ENCODE data around the gene MSH4. TPM values are rescaled to one million over a fixed set of nuclear protein-coding genes. Genes with fewer than 3 reads are reported as not detected.
"Not testable (repeated sequence)": the region's sequence is repeated elsewhere in the genome, so short reads cannot be mapped to it uniquely, and the experiment has no call there.

The MSH4 gene
- total and polyA plus RNA-seq, 3 donors from 2014 or later = 4.6 to 8.2 (median 5.5) TPM

DNA sequence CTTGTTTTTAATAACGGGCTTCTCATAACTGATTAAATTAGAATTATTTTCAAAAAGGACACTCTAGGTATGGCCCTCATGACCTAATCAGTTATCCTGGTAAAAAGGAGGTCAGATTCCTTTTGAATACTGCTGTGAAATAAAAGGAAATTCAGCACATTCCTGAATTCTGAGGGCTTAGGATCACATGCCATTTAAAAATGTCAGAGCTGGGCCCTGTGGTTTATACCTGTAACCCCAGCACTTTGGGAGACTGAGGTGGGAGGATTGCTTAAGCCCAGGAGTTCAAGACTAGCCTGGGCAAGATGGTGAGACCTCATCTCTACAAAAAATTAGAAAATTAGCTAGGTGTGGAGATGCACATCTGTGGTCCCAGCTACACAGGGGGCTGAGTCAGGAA lies 28.7 kb upstream of the MSH4 start:
- no peak overlapping the region for H3K27ac ChIP-seq
- no peaks in the 10 kb centered on the region for H3K27me3 ChIP-seq
- no peaks in the 10 kb centered on the region for H3K4me1 ChIP-seq
- intact Hi-C loops (cut with DNase I; ENCODE audit: low total_unique reads) = no loop called here
- TF ChIP-seq, protein P1, sequence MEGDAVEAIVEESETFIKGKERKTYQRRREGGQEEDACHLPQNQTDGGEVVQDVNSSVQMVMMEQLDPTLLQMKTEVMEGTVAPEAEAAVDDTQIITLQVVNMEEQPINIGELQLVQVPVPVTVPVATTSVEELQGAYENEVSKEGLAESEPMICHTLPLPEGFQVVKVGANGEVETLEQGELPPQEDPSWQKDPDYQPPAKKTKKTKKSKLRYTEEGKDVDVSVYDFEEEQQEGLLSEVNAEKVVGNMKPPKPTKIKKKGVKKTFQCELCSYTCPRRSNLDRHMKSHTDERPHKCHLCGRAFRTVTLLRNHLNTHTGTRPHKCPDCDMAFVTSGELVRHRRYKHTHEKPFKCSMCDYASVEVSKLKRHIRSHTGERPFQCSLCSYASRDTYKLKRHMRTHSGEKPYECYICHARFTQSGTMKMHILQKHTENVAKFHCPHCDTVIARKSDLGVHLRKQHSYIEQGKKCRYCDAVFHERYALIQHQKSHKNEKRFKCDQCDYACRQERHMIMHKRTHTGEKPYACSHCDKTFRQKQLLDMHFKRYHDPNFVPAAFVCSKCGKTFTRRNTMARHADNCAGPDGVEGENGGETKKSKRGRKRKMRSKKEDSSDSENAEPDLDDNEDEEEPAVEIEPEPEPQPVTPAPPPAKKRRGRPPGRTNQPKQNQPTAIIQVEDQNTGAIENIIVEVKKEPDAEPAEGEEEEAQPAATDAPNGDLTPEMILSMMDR (IDR thresholded peaks at IDR 0.05) = no peak
- no peak for TF ChIP-seq POLR2A (IDR thresholded peaks at IDR 0.05)
- 83 to 100% methylated on average over 1 of the region's 1 CpG for WGBS, 2 donors
- no peak overlapping the region for H3K4me3 ChIP-seq
- no peaks in the 10 kb centered on the region for H3K36me3 ChIP-seq (ENCODE audit: low read depth, missing control alignments)
- H3K9me3 ChIP-seq = no peaks in the 10 kb centered on the region
- DNase-seq = no peak

DNA sequence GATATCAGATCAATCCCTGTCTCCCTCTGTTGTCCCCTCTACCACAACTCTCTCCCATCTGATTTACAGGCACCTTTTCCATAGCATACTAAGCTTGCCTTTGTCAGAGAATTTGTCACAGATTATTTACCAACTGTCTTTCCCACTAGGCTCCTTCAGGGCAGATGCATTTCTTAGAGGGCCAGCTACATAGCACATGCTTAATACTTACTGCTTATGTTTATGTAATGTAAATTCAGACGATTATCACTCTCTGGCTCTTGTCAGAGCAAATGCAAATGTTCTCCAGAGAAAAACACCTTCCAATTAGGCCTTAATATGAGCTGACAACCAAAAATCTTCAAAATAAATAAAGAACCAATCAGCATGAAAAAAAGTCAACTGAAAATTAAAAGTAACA lies 25.9 kb upstream of the MSH4 start:
- no peak overlapping the region for H3K4me3 ChIP-seq
- 79 to 88% methylated on average over 1 of the region's 1 CpG for WGBS, 2 donors
- intact Hi-C loops (cut with DNase I; ENCODE audit: low total_unique reads) = no loop called here
- no peaks in the 10 kb centered on the region for H3K9me3 ChIP-seq
- no peak for TF ChIP-seq POLR2A (IDR thresholded peaks at IDR 0.05)
- TF ChIP-seq, protein P1 (IDR thresholded peaks at IDR 0.05) = no peak
- H3K4me1 ChIP-seq = no peaks in the 10 kb centered on the region
- H3K36me3 ChIP-seq (ENCODE audit: low read depth, missing control alignments) = no peaks in the 10 kb centered on the region
- H3K27ac ChIP-seq = no peak overlapping the region
- no peaks in the 10 kb centered on the region for H3K27me3 ChIP-seq
- DNase-seq = no peak

DNA sequence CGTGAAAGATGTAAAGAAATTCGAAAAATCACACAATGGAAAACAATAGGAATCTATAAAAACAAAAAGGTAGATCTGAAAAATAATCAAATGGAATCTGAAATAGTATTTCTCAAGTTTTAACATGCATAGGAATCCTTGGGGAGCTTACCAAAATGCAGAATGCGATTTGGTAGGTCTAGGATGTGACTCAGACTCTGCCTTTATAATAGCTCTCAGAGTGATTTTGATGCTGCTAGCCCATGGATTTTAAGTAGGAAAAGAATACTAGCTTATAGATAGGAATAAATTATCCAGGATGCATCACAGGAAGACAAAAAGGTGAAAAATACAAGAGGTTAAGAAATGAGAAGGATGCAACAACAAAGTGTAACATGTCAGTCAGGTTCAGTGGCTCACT lies 24.7 kb upstream of the MSH4 start:
- H3K36me3 ChIP-seq (ENCODE audit: low read depth, missing control alignments) = no peaks in the 10 kb centered on the region
- WGBS, 2 donors = 80 to 88% methylated on average over 3 of the region's 3 CpGs
- TF ChIP-seq, protein P1 (IDR thresholded peaks at IDR 0.05) = no peak
- no peak for TF ChIP-seq POLR2A (IDR thresholded peaks at IDR 0.05)
- no peak for DNase-seq
- no peak overlapping the region for H3K27ac ChIP-seq
- no peak overlapping the region for H3K4me3 ChIP-seq
- intact Hi-C loops (cut with DNase I; ENCODE audit: low total_unique reads) = no loop called here
- no peaks in the 10 kb centered on the region for H3K4me1 ChIP-seq
- no peaks in the 10 kb centered on the region for H3K27me3 ChIP-seq
- H3K9me3 ChIP-seq = no peaks in the 10 kb centered on the region

DNA sequence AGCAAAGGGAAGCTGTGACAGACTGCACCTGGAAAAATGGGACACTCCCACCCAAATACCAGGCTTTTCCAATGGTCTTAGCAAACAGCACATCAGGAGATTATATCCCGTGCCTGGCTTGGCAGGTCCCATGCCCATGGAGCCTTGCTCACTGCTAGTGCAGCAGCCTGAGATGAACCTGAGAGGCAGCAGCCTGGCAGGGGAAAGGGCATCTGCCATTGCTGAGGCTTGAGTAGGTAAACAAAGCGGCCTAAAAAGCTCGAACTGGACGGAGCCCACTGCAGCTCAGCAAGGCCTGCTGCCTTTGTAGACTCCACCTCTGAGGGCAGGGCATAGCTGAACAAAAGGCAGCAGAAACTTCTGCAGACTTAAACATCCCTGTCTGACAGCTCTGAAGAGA lies 18.9 kb upstream of the MSH4 start:
- 98 to 100% methylated on average over 1 to 4 of the region's 4 CpGs for WGBS, 2 donors
- H3K9me3 ChIP-seq; H3K4me3 ChIP-seq; DNase-seq; intact Hi-C loops (cut with DNase I; ENCODE audit: low total_unique reads); H3K4me1 ChIP-seq; H3K27ac ChIP-seq; H3K36me3 ChIP-seq (ENCODE audit: low read depth, missing control alignments); H3K27me3 ChIP-seq: not testable (repeated sequence)

DNA sequence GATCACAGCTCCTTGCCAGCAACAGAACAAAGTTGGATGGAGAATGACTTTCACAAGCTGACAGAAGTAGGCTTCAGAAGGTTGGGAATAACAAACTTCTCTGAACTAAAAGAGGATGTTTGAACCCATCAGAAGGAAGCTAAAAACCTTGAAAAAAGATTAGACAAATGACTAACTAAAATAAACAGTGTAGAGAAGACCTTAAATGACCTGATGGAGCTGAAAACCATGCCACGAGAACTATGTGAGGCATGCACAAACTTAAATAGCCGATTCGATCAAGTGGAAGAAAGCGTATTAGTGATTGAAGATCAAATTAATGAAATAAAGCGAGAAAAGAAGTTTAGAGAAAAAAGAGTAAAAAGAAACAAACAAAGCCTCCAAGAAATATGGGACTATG lies 18.0 kb upstream of the MSH4 start:
- H3K36me3 ChIP-seq (ENCODE audit: low read depth, missing control alignments); H3K9me3 ChIP-seq; H3K4me3 ChIP-seq; H3K4me1 ChIP-seq; intact Hi-C loops (cut with DNase I; ENCODE audit: low total_unique reads); H3K27ac ChIP-seq; DNase-seq; H3K27me3 ChIP-seq: not testable (repeated sequence)
- WGBS, 2 donors = 92 to 94% methylated on average over 5 of the region's 5 CpGs

DNA sequence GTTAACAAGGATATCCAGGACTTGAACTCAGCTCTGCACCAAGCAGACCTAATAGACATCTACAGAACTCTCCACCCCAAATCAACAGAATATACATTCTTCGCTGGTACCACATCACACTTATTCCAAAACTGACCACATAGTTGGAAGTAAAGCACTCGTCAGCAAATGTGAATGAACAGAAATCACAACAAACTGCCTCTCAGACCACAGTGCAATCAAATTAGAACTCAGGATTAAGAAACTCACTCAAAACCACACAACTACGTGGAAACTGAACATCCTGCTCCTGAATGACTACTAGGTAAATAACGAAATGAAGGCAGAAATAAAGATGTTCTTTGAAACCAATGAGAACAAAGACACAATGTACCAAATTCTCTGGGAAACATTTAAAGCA lies 16.5 kb upstream of the MSH4 start:
- H3K27me3 ChIP-seq; H3K4me1 ChIP-seq; H3K4me3 ChIP-seq; intact Hi-C loops (cut with DNase I; ENCODE audit: low total_unique reads); H3K36me3 ChIP-seq (ENCODE audit: low read depth, missing control alignments); H3K27ac ChIP-seq; H3K9me3 ChIP-seq; DNase-seq: not testable (repeated sequence)
- 84 to 86% methylated on average over 4 of the region's 4 CpGs for WGBS, 2 donors

DNA sequence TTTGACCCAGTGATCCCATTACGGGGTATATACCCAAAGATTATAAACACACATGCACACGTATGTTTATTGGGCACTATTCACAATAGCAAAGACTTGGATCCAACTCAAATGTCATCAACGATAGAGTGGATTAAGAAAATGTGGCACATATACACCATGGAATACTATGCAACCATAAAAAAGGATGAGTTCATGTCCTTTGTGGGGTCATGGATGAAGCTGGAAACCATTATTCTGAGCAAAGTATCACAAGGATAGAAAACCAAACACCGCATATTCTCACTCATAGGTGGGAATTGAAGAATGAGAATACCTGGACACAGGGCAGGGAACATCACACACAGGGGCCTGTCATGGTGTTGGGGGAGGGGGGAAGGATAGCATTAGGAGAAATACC lies 12.8 kb upstream of the MSH4 start:
- peaks cover 15% of the 10 kb centered on the region for H3K4me1 ChIP-seq
- H3K4me3 ChIP-seq; H3K9me3 ChIP-seq; H3K27ac ChIP-seq; DNase-seq; H3K27me3 ChIP-seq; intact Hi-C loops (cut with DNase I; ENCODE audit: low total_unique reads); H3K36me3 ChIP-seq (ENCODE audit: low read depth, missing control alignments): not testable (repeated sequence)
- WGBS, 2 donors = 82 to 86% methylated on average over 4 of the region's 4 CpGs

Measured in testis (tissue), 3 donors.